SK-N-SH (cell line): Measurements from ENCODE around the gene MOB1A. TPM values are rescaled to one million over a fixed set of nuclear protein-coding genes. Genes with fewer than 3 reads are reported as not detected.

Experiments
- CTCF ChIA-PET: fragments of 300-600, 350-600 bp; formaldehyde crosslinking; extraction: SDS; loops from one replicate; lab custom pipeline; 2021; lab: Yijun Ruan, JAX
- POLR2A ChIA-PET: fragments of 350-600 bp; sonication (Branson Sonifier 250); formaldehyde crosslinking; extraction: SDS; loops from one replicate; lab custom pipeline; 2020; ENCODE audit warnings: antibody characterized with exemption, inconsistent platforms; lab: Yijun Ruan, JAX
- DNase-seq: peaks from one replicate; pipeline ENCODE4 v3.0.0; 2012
- H2AFZ ChIP-seq: fragments of 200-600 bp; sonication (generic); 2 replicates; pipeline ENCODE4 v1.8.1; 2016; ENCODE audit warnings: antibody characterized with exemption, mild to moderate bottlenecking, low read depth
- H3F3A ChIP-seq: fragments of 200-600 bp; sonication (generic); replicated peaks from 2 replicates; pipeline ENCODE3; 2016; ENCODE audit warnings: antibody characterized with exemption, mild to moderate bottlenecking; ENCODE audit not compliant: insufficient read depth
- H3K27ac ChIP-seq, 2 experiments: fragments of 200-500 bp in 1 of 2; fragments of 200-600 bp in 1 of 2; sonication (Bioruptor generic) in 1 of 2; sonication (generic), shearing (Covaris generic) in 1 of 2; 2 replicates each; pipeline versions ENCODE4 v1.5.1 to v1.6.1; 2014 to 2016; ENCODE audit warnings: low read depth in 2 of 2, inconsistent platforms in 1 of 2, low read length in 1 of 2, mild to moderate bottlenecking in 1 of 2, mixed read lengths in 1 of 2
- H3K27me3 ChIP-seq: fragments of 200-600 bp; sonication (generic), shearing (Covaris generic); 2 replicates; pipeline ENCODE4 v1.6.1; 2016; ENCODE audit warnings: mixed run types; ENCODE audit not compliant: insufficient read depth
- H3K36me3 ChIP-seq, 2 experiments: fragments of 200-500 bp in 1 of 2; fragments of 200-600 bp in 1 of 2; sonication (Bioruptor generic) in 1 of 2; sonication (generic) in 1 of 2; replicated peaks in 1 of 2; 2 replicates each; pipeline versions ENCODE3 to v1.5.1; 2014 to 2016; ENCODE audit warnings: low read length in 1 of 2, mild to moderate bottlenecking in 1 of 2; ENCODE audit not compliant: insufficient read depth in 2 of 2, control insufficient read depth in 1 of 2
- H3K4me1 ChIP-seq, 2 experiments: fragments of 200-500 bp in 1 of 2; fragments of 200-600 bp in 1 of 2; sonication (Bioruptor generic) in 1 of 2; sonication (generic), shearing (Covaris generic) in 1 of 2; 2 replicates each; pipeline versions ENCODE4 v1.5.1 to v1.6.1; 2014 to 2016; ENCODE audit warnings: low read depth in 1 of 2, low read length in 1 of 2, mixed run types in 1 of 2; ENCODE audit not compliant: insufficient read depth in 2 of 2, control insufficient read depth in 1 of 2
- H3K4me2 ChIP-seq: fragments of 200-600 bp; sonication (generic), shearing (Covaris generic); 2 replicates; pipeline ENCODE4 v1.6.1; 2017; ENCODE audit warnings: mixed run types
- H3K4me3 ChIP-seq, 2 experiments: fragments of 200-500 bp in 1 of 2; fragments of 200-600 bp in 1 of 2; sonication (Bioruptor generic) in 1 of 2; sonication (generic), shearing (Covaris generic) in 1 of 2; 2 replicates each; pipeline versions ENCODE4 v1.5.1 to v1.8.1; 2014 to 2016; ENCODE audit warnings: low read depth in 2 of 2, inconsistent platforms in 1 of 2, low read length in 1 of 2, mild to moderate bottlenecking in 1 of 2, mixed read lengths in 1 of 2, moderate library complexity in 1 of 2
- H3K79me2 ChIP-seq: fragments of 200-600 bp; sonication (generic); 2 replicates; pipeline ENCODE4 v1.8.1; 2017; ENCODE audit warnings: mild to moderate bottlenecking; ENCODE audit not compliant: insufficient read depth
- H3K9ac ChIP-seq: fragments of 200-600 bp; sonication (generic); 2 replicates; pipeline ENCODE4 v1.6.1; 2017; ENCODE audit warnings: mixed run types
- H3K9me2 ChIP-seq: fragments of 200-600 bp; sonication (generic); 2 replicates; pipeline ENCODE4 v1.6.1; 2017; ENCODE audit warnings: mixed run types
- H3K9me3 ChIP-seq: fragments of 200-600 bp; sonication (generic); 2 replicates; pipeline ENCODE4 v1.6.1; 2017; ENCODE audit warnings: mixed run types, mild to moderate bottlenecking, moderate library complexity
- H4K20me1 ChIP-seq: fragments of 200-600 bp; sonication (generic); 2 replicates; pipeline ENCODE4 v1.6.1; 2017; ENCODE audit warnings: mild to moderate bottlenecking, mixed run types; ENCODE audit not compliant: insufficient read depth
- CTCF ChIP-seq: fragments of 200-600 bp; sonication (generic); IDR thresholded peaks from 2 replicates; pipeline ENCODE4 v1.6.1; 2017; ENCODE audit warnings: antibody characterized with exemption, mild to moderate bottlenecking, moderate library complexity
- ELF1 ChIP-seq: IDR thresholded peaks from 2 replicates; pipeline ENCODE4 v1.4.0; 2012
- EZH2phosphoT487 ChIP-seq: fragments of 200-600 bp; sonication (generic); IDR thresholded peaks from 2 replicates; pipeline ENCODE4 v1.6.1; 2017; ENCODE audit warnings: low read depth, mixed run types, mild to moderate bottlenecking, antibody characterized with exemption, moderate library complexity, borderline replicate concordance
- FOXM1 ChIP-seq: IDR thresholded peaks from 2 replicates; pipeline ENCODE4 v1.4.0; 2012; ENCODE audit warnings: low read depth, mild to moderate bottlenecking
- GABPA ChIP-seq: IDR thresholded peaks from 2 replicates; pipeline ENCODE4 v1.4.0; 2012; ENCODE audit warnings: low read depth, mild to moderate bottlenecking
- GATA2 ChIP-seq: sonication (generic); formaldehyde crosslinking; IDR thresholded peaks from 2 replicates; pipeline ENCODE4 v1.5.0; 2020; ENCODE audit warnings: mild to moderate bottlenecking, missing genetic modification reagents
- JUND ChIP-seq: IDR thresholded peaks from 2 replicates; pipeline ENCODE4 v1.4.0; 2012
- MAX ChIP-seq: IDR thresholded peaks from 2 replicates; pipeline ENCODE4 v1.4.0; 2012; ENCODE audit warnings: low read depth
- MEF2A ChIP-seq: IDR thresholded peaks from 2 replicates; pipeline ENCODE4 v1.4.0; 2012; ENCODE audit warnings: low read depth, borderline replicate concordance
- MXI1 ChIP-seq: IDR thresholded peaks from 2 replicates; pipeline ENCODE4 v1.6.1; 2012; ENCODE audit warnings: mild to moderate bottlenecking, low read depth, low read length, improper control_type of control experiment
- NFIC ChIP-seq: IDR thresholded peaks from 2 replicates; pipeline ENCODE4 v1.4.0; 2012; ENCODE audit warnings: borderline replicate concordance
- NRF1 ChIP-seq: IDR thresholded peaks from 2 replicates; pipeline ENCODE4 v1.6.1; 2012; ENCODE audit warnings: low read depth, mild to moderate bottlenecking, low read length
- RAD21 ChIP-seq: IDR thresholded peaks from 2 replicates; pipeline ENCODE4 v1.6.1; 2012; ENCODE audit warnings: mild to moderate bottlenecking, low read length
- RCOR1 ChIP-seq: fragments of 150-350 bp; IDR thresholded peaks from 2 replicates; pipeline ENCODE4 v1.6.1; 2017; ENCODE audit warnings: antibody characterized with exemption, low read length
- RFX5 ChIP-seq: IDR thresholded peaks from 2 replicates; pipeline ENCODE4 v1.6.1; 2012; ENCODE audit warnings: mild to moderate bottlenecking, improper control_type of control experiment, low read length
- RXRA ChIP-seq: IDR thresholded peaks from 2 replicates; pipeline ENCODE4 v1.4.0; 2012; ENCODE audit warnings: low read depth, mild to moderate bottlenecking, borderline replicate concordance
- SMC3 ChIP-seq: IDR thresholded peaks from 2 replicates; pipeline ENCODE4 v1.6.1; 2012; ENCODE audit warnings: low read depth, low read length, improper control_type of control experiment
- TCF12 ChIP-seq: IDR thresholded peaks from 2 replicates; pipeline ENCODE4 v1.4.0; 2012
- polyA plus RNA-seq, 3 experiments: library from polyadenylated mRNA; depleted of rRNA; stranded (reverse); fragments of >200 nt; gene quantifications; 2 replicates each; pipeline ENCODE4 v1.2.3, GENCODE V29; 2012

The MOB1A gene
- polyA plus RNA-seq, 1 of the 3 experiments (the other 2 are of a cell fraction): 15.3 TPM

GRCh38 chr2:74119912-74120825 lies 58.5 kb downstream of the MOB1A start (continued):
- TF ChIP-seq NRF1 (no peak), GABPA (peak; percentile 87), ELF1 (peak; percentile 74), RAD21 (no peak), MAX (peak; percentile 87), EZH2phosphoT487 (no peak), NFIC (no peak; the same call in 1 of the 2 replicates), MEF2A (no peak), GATA2 (CRISPR knock-in tag) (no peak), TCF12 (peak; percentile 34; the same call in 1 of the 2 replicates), RFX5 (no peak), JUND (no peak), SMC3 (0 out of 2 replicates have a peak, but pooled peaks have one; percentile 12), RXRA (no peak), MXI1 (no peak; the same call in 1 of the 2 replicates), FOXM1 (no peak)
- TF ChIP-seq, all 33 proteins: peak for 14

- Histone ChIP-seq H3K4me3 (peak overlapping the region in 1 of 2 experiments; percentile 74; a peak in 1 of 4 replicates), H3K36me3 (no peaks in the 10 kb centered on the region), H3K79me2 (no peaks in the 10 kb centered on the region), H3K9me3 (no peaks in the 10 kb centered on the region), H2AFZ (peak overlapping the region; percentile 99), H4K20me1 (no peaks in the 10 kb centered on the region), H3K9me2 (no peaks in the 10 kb centered on the region), H3K4me2 (peak overlapping the region; percentile 83; the same call in 1 of the 2 replicates), H3K27me3 (no peaks in the 10 kb centered on the region), H3K27ac (no peak overlapping the region), H3K9ac (no peak overlapping the region), H3F3A (peaks cover 12% of the 10 kb centered on the region), H3K4me1 (no peaks in the 10 kb centered on the region; a peak in 1 of 4 replicates)
- CTCF ChIA-PET: interaction anchor here (0.6 to 2.7 kb wide), 7 partner anchors 12 to 202 kb away, joined by 3 to 13 read pairs (median 3); no protein-coding TSS in a partner anchor
- POLR2A ChIA-PET: interaction anchor here (1.5 to 2.1 kb wide), 2 partner anchors 59 to 295 kb away, joined by 6 to 9 read pairs; partner anchors contain the start of gene MOB1A
- TF ChIP-seq CTCF (peak; percentile 41), RAD21 (0 out of 2 replicates have a peak, but pooled peaks have one; percentile 3), RCOR1 (no peak), SMC3 (peak; percentile 20; the same call in 1 of the 2 replicates)
- no peak for DNase-seq
Observed at GRCh38 chr2:74119339-74119738, 59.3 kb downstream of the MOB1A start.
